Measurements from ENCODE around the gene AHNAK2. TPM values are rescaled to one million over a fixed set of nuclear protein-coding genes. Genes with fewer than 3 reads are reported as not detected.

AHNAK2 gene
- total RNA-seq, 1 experiment from 2014 or later, result 223 TPM

- no peaks in the 10 kb centered on the region for H3K4me1 ChIP-seq (ENCODE audit: control insufficient read depth, insufficient read depth, low read length)
- peaks cover 4% of the 10 kb centered on the region; the same call in 1 of the 2 replicates for H3K36me3 ChIP-seq (ENCODE audit: control insufficient read depth, insufficient read depth, low read length)
- no peak for DNase-seq (ENCODE audit: low read depth, low spot score)
- ATAC-seq, result no peak
- intact Hi-C loops (cut with micrococcal nuclease; ENCODE audit: unreplicated experiment), result no loop called here
- no peak overlapping the region for H3K27ac ChIP-seq (ENCODE audit: low read length)
- in situ Hi-C loops (cut with HindIII; ENCODE audit: low pct_unique_long_range_greater_than_20kb, low sequenced_read_pairs), result no loop called here
- CTCF ChIA-PET, result no interaction called here
- no TSS peak for BruUV-seq (replicated peaks)
- H3K4me3 ChIP-seq (ENCODE audit: low read depth in 2 of 2, low read length in 2 of 2), result no peak overlapping the region
- no peaks in the 10 kb centered on the region for H3K27me3 ChIP-seq (ENCODE audit: control insufficient read depth, insufficient read depth, low read length)
- TF ChIP-seq SIN3A (IDR thresholded peaks at IDR 0.05; ENCODE audit: borderline replicate concordance, insufficient read depth, low read depth, low read length) (no peak), CTCF (IDR thresholded peaks at IDR 0.05) (no peak), TCF7L2 (IDR thresholded peaks at IDR 0.05; ENCODE audit: low read depth, low read length) (no peak), POLR2AphosphoS5 (IDR thresholded peaks at IDR 0.05; ENCODE audit: low read depth, low read length) (no peak), REST (IDR thresholded peaks at IDR 0.05; ENCODE audit: insufficient read depth in 1 of 2, low read depth in 2 of 2, low read length in 1 of 2) (no peak)
- POLR2A ChIA-PET, result interaction anchor here (0.5 kb wide), 1 partner anchor 13 kb away, joined by 7 read pairs; no protein-coding TSS in a partner anchor
- no peaks in the 10 kb centered on the region for H3K9me3 ChIP-seq (ENCODE audit: control insufficient read depth, insufficient read depth, low read depth, low read length)
Measured at GRCh38 chr14:104956290-104956890, 21.8 kb downstream of the AHNAK2 start.

- ATAC-seq, result 0 out of 2 replicates have a peak, but pooled peaks have one; percentile 17
- in situ Hi-C loops (cut with HindIII; ENCODE audit: low pct_unique_long_range_greater_than_20kb, low sequenced_read_pairs), result no loop called here
- intact Hi-C loops (cut with micrococcal nuclease; ENCODE audit: unreplicated experiment), result no loop called here
- Histone ChIP-seq H3K9me3 (ENCODE audit: control insufficient read depth, insufficient read depth, low read depth, low read length) (no peaks in the 10 kb centered on the region), H3K27me3 (ENCODE audit: control insufficient read depth, insufficient read depth, low read length) (no peaks in the 10 kb centered on the region), H3K4me1 (ENCODE audit: control insufficient read depth, insufficient read depth, low read length) (no peaks in the 10 kb centered on the region), H3K27ac (ENCODE audit: low read length) (no peak overlapping the region), H3K36me3 (ENCODE audit: control insufficient read depth, insufficient read depth, low read length) (peaks cover 4% of the 10 kb centered on the region; the same call in 1 of the 2 replicates), H3K4me3 (ENCODE audit: low read depth in 2 of 2, low read length in 2 of 2) (no peak overlapping the region)
- POLR2A ChIA-PET, result no interaction called here
- BruUV-seq (replicated peaks), result no TSS peak
- no peak for DNase-seq (ENCODE audit: low read depth, low spot score)
- TF ChIP-seq POLR2AphosphoS5 (IDR thresholded peaks at IDR 0.05; ENCODE audit: low read depth, low read length), result peak; percentile 3; the same call in 1 of the 2 replicates
- TF ChIP-seq REST (IDR thresholded peaks at IDR 0.05; ENCODE audit: insufficient read depth in 1 of 2, low read depth in 2 of 2, low read length in 1 of 2), result no peak
- CTCF ChIA-PET, result no interaction called here
Measured at GRCh38 chr14:104955396-104955770, 22.8 kb downstream of the AHNAK2 start.
